Measurements from ENCODE around the gene ITPRID1. TPM values are rescaled to one million over a fixed set of nuclear protein-coding genes. Genes with fewer than 3 reads are reported as not detected.

ITPRID1 gene
- polyA plus RNA-seq, 1 donor (not counting 4 experiments of a cell fraction or from before 2014, with no cell fraction given), result not detected

DNA sequence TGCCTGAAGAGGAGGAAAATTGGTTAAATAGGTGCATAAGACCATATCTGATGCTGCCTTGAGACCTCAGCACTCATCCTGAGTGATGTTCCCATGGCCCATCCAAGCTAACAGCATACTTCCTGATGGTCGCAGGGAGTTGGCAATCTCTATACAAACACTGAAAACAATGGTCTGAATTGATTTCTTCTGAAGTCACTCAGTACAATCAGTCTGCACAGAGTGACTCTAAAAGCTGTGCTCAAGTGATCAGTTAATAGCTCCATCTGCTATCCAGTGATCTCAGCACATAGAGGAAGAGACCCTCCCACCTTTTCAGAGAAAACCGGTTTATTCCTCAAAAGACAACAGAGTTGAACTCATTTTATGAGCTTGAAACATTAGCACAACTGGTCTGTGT lies 177.0 kb downstream of the ITPRID1 start:
- TF ChIP-seq EZH2 (IDR thresholded peaks at IDR 0.05; ENCODE audit: low read length), result no peak
- TF ChIP-seq, protein P1, sequence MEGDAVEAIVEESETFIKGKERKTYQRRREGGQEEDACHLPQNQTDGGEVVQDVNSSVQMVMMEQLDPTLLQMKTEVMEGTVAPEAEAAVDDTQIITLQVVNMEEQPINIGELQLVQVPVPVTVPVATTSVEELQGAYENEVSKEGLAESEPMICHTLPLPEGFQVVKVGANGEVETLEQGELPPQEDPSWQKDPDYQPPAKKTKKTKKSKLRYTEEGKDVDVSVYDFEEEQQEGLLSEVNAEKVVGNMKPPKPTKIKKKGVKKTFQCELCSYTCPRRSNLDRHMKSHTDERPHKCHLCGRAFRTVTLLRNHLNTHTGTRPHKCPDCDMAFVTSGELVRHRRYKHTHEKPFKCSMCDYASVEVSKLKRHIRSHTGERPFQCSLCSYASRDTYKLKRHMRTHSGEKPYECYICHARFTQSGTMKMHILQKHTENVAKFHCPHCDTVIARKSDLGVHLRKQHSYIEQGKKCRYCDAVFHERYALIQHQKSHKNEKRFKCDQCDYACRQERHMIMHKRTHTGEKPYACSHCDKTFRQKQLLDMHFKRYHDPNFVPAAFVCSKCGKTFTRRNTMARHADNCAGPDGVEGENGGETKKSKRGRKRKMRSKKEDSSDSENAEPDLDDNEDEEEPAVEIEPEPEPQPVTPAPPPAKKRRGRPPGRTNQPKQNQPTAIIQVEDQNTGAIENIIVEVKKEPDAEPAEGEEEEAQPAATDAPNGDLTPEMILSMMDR (optimal IDR thresholded peaks at IDR 0.05 in 1 of 3, IDR thresholded peaks at IDR 0.05 in 1 of 3, conservative IDR thresholded peaks at IDR 0.05 in 1 of 3; ENCODE audit: extremely low read depth in 1 of 3, insufficient read depth in 2 of 3, low read length in 3 of 3), result no peak
- Histone ChIP-seq H3K4me3 (ENCODE audit: control insufficient read depth in 2 of 3, extremely low read depth in 1 of 3, insufficient read depth in 2 of 3, low read depth in 1 of 3, low read length in 3 of 3) (no peak overlapping the region), H3K9me3 (ENCODE audit: control insufficient read depth, low read depth, low read length) (no peaks in the 10 kb centered on the region), H3K79me2 (ENCODE audit: control insufficient read depth, insufficient read depth, low read length) (no peaks in the 10 kb centered on the region), H3K4me1 (ENCODE audit: control insufficient read depth, extremely low read depth, insufficient read depth, low read length) (no peaks in the 10 kb centered on the region), H3K36me3 (ENCODE audit: control insufficient read depth in 2 of 2, extremely low read depth in 1 of 2, insufficient read depth in 2 of 2, low read length in 2 of 2) (no peaks in the 10 kb centered on the region), H2AFZ (ENCODE audit: control insufficient read depth, low read length) (no peak overlapping the region), H3K9ac (ENCODE audit: control insufficient read depth, extremely low read depth, insufficient read depth, low read length) (no peak overlapping the region), H3K27ac (ENCODE audit: control insufficient read depth, insufficient read depth, low read length) (no peak overlapping the region), H3K9me1 (ENCODE audit: control insufficient read depth, extremely low read depth, insufficient read depth, low read length) (no peaks in the 10 kb centered on the region), H3K27me3 (ENCODE audit: control insufficient read depth, extremely low read depth, insufficient read depth, low read length) (peaks cover 33% of the 10 kb centered on the region), H4K20me1 (ENCODE audit: control insufficient read depth, extremely low read depth, insufficient read depth, low read length) (no peaks in the 10 kb centered on the region), H3K4me2 (ENCODE audit: control insufficient read depth, extremely low read depth, insufficient read depth, low read depth, low read length) (no peak overlapping the region)
- DNase-seq (ENCODE audit: low read depth, low spot score), result no peak
- FAIRE-seq, result no peak
- dilution Hi-C loops (cut with MboI; ENCODE audit: extremely low pct_ligation_motif_present, low sequenced_read_pairs), result no loop called here

DNA sequence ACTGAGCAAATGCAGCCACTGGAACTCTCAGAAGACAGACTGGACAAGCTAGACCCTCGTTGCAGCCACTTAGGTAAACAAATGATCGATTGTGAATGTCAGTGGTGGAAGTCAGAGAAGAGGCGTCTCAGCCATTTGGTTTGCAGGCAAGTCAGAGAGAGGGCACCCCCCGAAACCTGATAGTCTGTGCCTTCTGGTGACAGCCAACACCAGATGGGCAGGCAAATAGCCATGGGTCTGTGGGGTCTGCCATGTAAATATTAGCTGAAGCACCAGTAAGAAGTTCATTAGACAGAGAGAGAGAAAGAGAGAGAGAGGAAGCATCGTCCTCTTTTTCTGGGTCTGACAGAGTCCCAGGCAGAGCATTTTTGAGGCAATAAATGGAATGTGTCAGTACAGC lies 178.6 kb downstream of the ITPRID1 start:
- H3K9ac ChIP-seq (ENCODE audit: control insufficient read depth, extremely low read depth, insufficient read depth, low read length), result no peak overlapping the region
- H3K9me1 ChIP-seq (ENCODE audit: control insufficient read depth, extremely low read depth, insufficient read depth, low read length), result no peaks in the 10 kb centered on the region
- H3K27me3 ChIP-seq (ENCODE audit: control insufficient read depth, extremely low read depth, insufficient read depth, low read length), result peaks cover 26% of the 10 kb centered on the region
- no peak for DNase-seq (ENCODE audit: low read depth, low spot score)
- no peaks in the 10 kb centered on the region for H3K4me1 ChIP-seq (ENCODE audit: control insufficient read depth, extremely low read depth, insufficient read depth, low read length)
- FAIRE-seq, result no peak
- no peak overlapping the region for H3K4me3 ChIP-seq (ENCODE audit: control insufficient read depth in 2 of 3, extremely low read depth in 1 of 3, insufficient read depth in 2 of 3, low read depth in 1 of 3, low read length in 3 of 3)
- no peak overlapping the region for H3K27ac ChIP-seq (ENCODE audit: control insufficient read depth, insufficient read depth, low read length)
- H2AFZ ChIP-seq (ENCODE audit: control insufficient read depth, low read length), result no peak overlapping the region
- no peak for TF ChIP-seq EZH2 (IDR thresholded peaks at IDR 0.05; ENCODE audit: low read length)
- TF ChIP-seq, protein P1 (optimal IDR thresholded peaks at IDR 0.05 in 1 of 3, IDR thresholded peaks at IDR 0.05 in 1 of 3, conservative IDR thresholded peaks at IDR 0.05 in 1 of 3; ENCODE audit: extremely low read depth in 1 of 3, insufficient read depth in 2 of 3, low read length in 3 of 3), result no peak
- no peaks in the 10 kb centered on the region for H4K20me1 ChIP-seq (ENCODE audit: control insufficient read depth, extremely low read depth, insufficient read depth, low read length)
- H3K36me3 ChIP-seq (ENCODE audit: control insufficient read depth in 2 of 2, extremely low read depth in 1 of 2, insufficient read depth in 2 of 2, low read length in 2 of 2), result no peaks in the 10 kb centered on the region
- dilution Hi-C loops (cut with MboI; ENCODE audit: extremely low pct_ligation_motif_present, low sequenced_read_pairs), result no loop called here
- no peaks in the 10 kb centered on the region for H3K79me2 ChIP-seq (ENCODE audit: control insufficient read depth, insufficient read depth, low read length)
- no peak overlapping the region for H3K4me2 ChIP-seq (ENCODE audit: control insufficient read depth, extremely low read depth, insufficient read depth, low read depth, low read length)
- H3K9me3 ChIP-seq (ENCODE audit: control insufficient read depth, low read depth, low read length), result no peaks in the 10 kb centered on the region

Data from keratinocyte (primary cell).